K562 (cell line): Measurements from ENCODE around the gene EFHB. TPM values are rescaled to one million over a fixed set of nuclear protein-coding genes. Genes with fewer than 3 reads are reported as not detected.

Experiments
- ARID1B ChIP-seq: fragments of 450-650 bp; IDR thresholded peaks from 2 replicates; pipeline ENCODE4 v1.6.1; 2016; ENCODE audit warnings: antibody characterized with exemption, mild to moderate bottlenecking, inconsistent platforms
- CBFA2T3 ChIP-seq: fragments of 450-650 bp; IDR thresholded peaks from 2 replicates; pipeline ENCODE4 v1.6.1; 2017
- E2F1 ChIP-seq: sonication (generic); formaldehyde crosslinking; IDR thresholded peaks from 2 replicates; pipeline ENCODE4 v1.8.1; 2023; ENCODE audit warnings: mild to moderate bottlenecking, missing genetic modification reagents, moderate library complexity
- EP400 ChIP-seq: fragments of 450-650 bp; IDR thresholded peaks from 2 replicates; pipeline ENCODE4 v1.6.1; 2017; ENCODE audit warnings: antibody characterized with exemption, mild to moderate bottlenecking, moderate library complexity
- HCFC1 ChIP-seq: IDR thresholded peaks from 2 replicates; pipeline ENCODE4 v1.6.1; 2012; ENCODE audit warnings: low read depth, low read length, improper control_type of control experiment
- HMBOX1 ChIP-seq: sonication (generic); IDR thresholded peaks from 2 replicates; pipeline ENCODE4 v1.6.1; 2016
- HMG20A ChIP-seq: fragments of 450-650 bp; formaldehyde crosslinking; conservative IDR thresholded peaks from 2 replicates; pipeline ENCODE4 v1.4.0; 2020; ENCODE audit warnings: mild to moderate bottlenecking, mixed read lengths
- NCOR1 ChIP-seq: fragments of 450-650 bp; IDR thresholded peaks from 2 replicates; pipeline ENCODE4 v1.6.1; 2016; ENCODE audit warnings: mild to moderate bottlenecking, moderate library complexity
- SLC30A9 ChIP-seq: fragments of 250-450 bp; sonication (Bioruptor Pico); IDR thresholded peaks from 2 replicates; pipeline ENCODE4 v1.8.0; 2022; ENCODE audit warnings: mild to moderate bottlenecking, moderate library complexity
- SRF ChIP-seq, 2 experiments: fragments of 250-450, 450-650 bp in 1 of 2; sonication (Bioruptor Pico) in 1 of 2; sonication (generic) in 1 of 2; formaldehyde crosslinking; IDR thresholded peaks; 2 replicates each; pipeline versions ENCODE4 v1.5.0 to v1.5.1; 2020 to 2022; ENCODE audit warnings: mild to moderate bottlenecking in 1 of 2, missing genetic modification reagents in 1 of 2
- TAF9B ChIP-seq: fragments of 450-650 bp; IDR thresholded peaks from 2 replicates; pipeline ENCODE4 v1.6.1; 2018; ENCODE audit warnings: mild to moderate bottlenecking; ENCODE audit not compliant: partially characterized antibody
- TCF7 ChIP-seq: sonication (generic); IDR thresholded peaks from 2 replicates; pipeline ENCODE4 v1.6.1; 2016; ENCODE audit warnings: antibody characterized with exemption, borderline replicate concordance
- TEAD4 ChIP-seq, 2 experiments: sonication (generic) in 1 of 2; formaldehyde crosslinking in 1 of 2; IDR thresholded peaks; 2 replicates each; pipeline versions ENCODE4 v1.6.1 to v1.8.0; 2012 to 2022; ENCODE audit warnings: borderline replicate concordance in 1 of 2, inconsistent platforms in 1 of 2, low read length in 1 of 2, mild to moderate bottlenecking in 1 of 2, missing genetic modification reagents in 1 of 2
- XRCC4 ChIP-seq: IDR thresholded peaks from one replicate; pipeline ENCODE4 v1.6.1; 2011; ENCODE audit not compliant: insufficient read depth, insufficient read length; ENCODE audit errors: extremely low read depth
- ZBED1 ChIP-seq: IDR thresholded peaks from 2 replicates; pipeline ENCODE4 v1.6.1; 2014
- ZNF24 ChIP-seq: fragments of 450-650 bp; IDR thresholded peaks from 2 replicates; pipeline ENCODE4 v1.6.1; 2016
- ZNF778 ChIP-seq: fragments of 450-650 bp; formaldehyde crosslinking; IDR thresholded peaks from 2 replicates; pipeline ENCODE4 v1.4.0; 2020; ENCODE audit warnings: mild to moderate bottlenecking, moderate library complexity
- polyA plus RNA-seq, 8 experiments: library from polyadenylated mRNA; depleted of rRNA in 4 of 8; stranded (reverse) in 5 of 8; unstranded in 3 of 8; fragments of >200 nt; fragmentation: Nextera tagmentation in 2 of 8; fragmentation: Illumina TruSeq in 1 of 8; extraction: Ambion mirVana in 2 of 8; extraction: Trizol in 1 of 8; gene quantifications; 2 replicates each; pipeline versions ENCODE4 v1.2.1 to v1.2.3, GENCODE V29; 2011 to 2014; ENCODE audit warnings: inconsistent platforms in 1 of 8, missing spikeins in 1 of 8
- total RNA-seq, 7 experiments: library from RNA; depleted of rRNA in 6 of 7; stranded (reverse); fragments of >200 nt in 6 of 7; fragmentation: Illumina TruSeq in 2 of 7; extraction: Trizol in 2 of 7; gene quantifications; 2 replicates each; pipeline versions ENCODE4 v1.2.1 to v1.2.3, GENCODE V29; 2011 to 2021; ENCODE audit warnings: low replicate concordance in 1 of 7

Gene EFHB
- total and polyA plus RNA-seq, 9 of the 15 experiments (the other 6 are each of a cell fraction or from before 2014, with no cell fraction given): 1.5 to 4.0 (median 1.8) TPM

- TF ChIP-seq ARID1B (peak; percentile 58), ZNF24 (no peak), HMG20A (CRISPR knock-in tag) (no peak), ZBED1 (no peak), TCF7 (no peak), SLC30A9 (no peak), SRF (CRISPR knock-in tag; IDR thresholded peaks at IDR 0.05) (no peak), XRCC4 (no peak), TEAD4 (IDR thresholded peaks at IDR 0.05; ENCODE audit: low read length) (0 out of 2 replicates have a peak, but pooled peaks have one; percentile 12), TEAD4 (CRISPR knock-in tag; IDR thresholded peaks at IDR 0.05; ENCODE audit: borderline replicate concordance) (no peak), HCFC1 (no peak), E2F1 (no peak), CBFA2T3 (peak; percentile 37; the same call in 1 of the 2 replicates), TAF9B (no peak), NCOR1 (peak; percentile 8; the same call in 1 of the 2 replicates), ZNF778 (no peak), HMBOX1 (peak; percentile 96), EP400 (no peak)
These were observed 26.7 kb upstream of the EFHB start (continued) for GRCh38 chr3:19960696-19961095.
